ENCODE measurements around the gene NTF3. TPM values are rescaled to one million over a fixed set of nuclear protein-coding genes. Genes with fewer than 3 reads are reported as not detected.

Gene NTF3
- total RNA-seq, 3 donors from 2014 or later (not counting 1 experiment from before 2014, with no cell fraction given) = not detected

GRCh38 chr12:5437182-5437583 lies 5.3 kb downstream of the NTF3 start:
- DNase-seq (no peak), ATAC-seq (no peak)
- intact Hi-C loops (cut with micrococcal nuclease) = no loop called here
- H3K4me1 ChIP-seq (ENCODE audit: control insufficient read depth, insufficient read depth, low read length) = peaks cover 3% of the 10 kb centered on the region
- no peaks in the 10 kb centered on the region for H3K9me3 ChIP-seq (ENCODE audit: control insufficient read depth, insufficient read depth, low read length)
- Mint-ChIP-seq H3K9me3 (no peaks in the 10 kb centered on the region), H3K27me3 (ENCODE audit: low read depth in 2 of 2) (peaks cover 21 to 30% of the 10 kb centered on the region in 2 donors), H3K36me3 (no peaks in the 10 kb centered on the region), H3K4me1 (peaks cover 0 to 5% of the 10 kb centered on the region in 2 donors), H3K4me3 (no peak overlapping the region), H3K27ac (no peak overlapping the region)
- no peak overlapping the region for H3K4me3 ChIP-seq (ENCODE audit: low read length)
- 90% methylated on average over 4 of the region's 4 CpGs for WGBS (ENCODE audit: insufficient coverage)
- no peaks in the 10 kb centered on the region for H3K36me3 ChIP-seq (ENCODE audit: control insufficient read depth, insufficient read depth, low read length)
- TF ChIP-seq CTCF (IDR thresholded peaks at IDR 0.05) = no peak
- peaks cover 19% of the 10 kb centered on the region for H3K27me3 ChIP-seq (ENCODE audit: control insufficient read depth, insufficient read depth, low read length)
- no peak overlapping the region for H3K27ac ChIP-seq (ENCODE audit: low read length)

- no peak overlapping the region for H3K4me3 Mint-ChIP-seq
- Histone ChIP-seq H3K27me3 (ENCODE audit: control insufficient read depth, insufficient read depth, low read length) (peaks cover 17% of the 10 kb centered on the region), H3K36me3 (ENCODE audit: control insufficient read depth, insufficient read depth, low read length) (no peaks in the 10 kb centered on the region), H3K4me3 (ENCODE audit: low read length) (no peak overlapping the region), H3K4me1 (ENCODE audit: control insufficient read depth, insufficient read depth, low read length) (no peaks in the 10 kb centered on the region), H3K27ac (ENCODE audit: low read length) (no peak overlapping the region), H3K9me3 (ENCODE audit: control insufficient read depth, insufficient read depth, low read length) (no peaks in the 10 kb centered on the region)
- peaks cover 0 to 1% of the 10 kb centered on the region in 2 donors for H3K4me1 Mint-ChIP-seq
- intact Hi-C loops (cut with micrococcal nuclease) = no loop called here
- 21% methylated on average over 11 of the region's 11 CpGs for WGBS (ENCODE audit: insufficient coverage)
- H3K27ac Mint-ChIP-seq = no peak overlapping the region
- DNase-seq (no peak), ATAC-seq (no peak)
- H3K9me3 Mint-ChIP-seq = no peaks in the 10 kb centered on the region
- TF ChIP-seq CTCF (IDR thresholded peaks at IDR 0.05) = no peak
- no peaks in the 10 kb centered on the region for H3K36me3 Mint-ChIP-seq
- H3K27me3 Mint-ChIP-seq (ENCODE audit: low read depth in 2 of 2) = peaks cover 17 to 34% of the 10 kb centered on the region in 2 donors
Measured at GRCh38 chr12:5437589-5437988, 5.7 kb downstream of the NTF3 start.

GRCh38 chr12:5438671-5439200 lies 6.8 kb downstream of the NTF3 start:
- no peaks in the 10 kb centered on the region for H3K4me1 ChIP-seq (ENCODE audit: control insufficient read depth, insufficient read depth, low read length)
- DNase-seq (no peak), ATAC-seq (no peak)
- no peaks in the 10 kb centered on the region for H3K36me3 Mint-ChIP-seq
- H3K9me3 ChIP-seq (ENCODE audit: control insufficient read depth, insufficient read depth, low read length) = no peaks in the 10 kb centered on the region
- no peaks in the 10 kb centered on the region for H3K9me3 Mint-ChIP-seq
- WGBS (ENCODE audit: insufficient coverage) = 58% methylated on average over 4 of the region's 4 CpGs
- H3K27me3 ChIP-seq (ENCODE audit: control insufficient read depth, insufficient read depth, low read length) = peaks cover 10% of the 10 kb centered on the region
- no peaks in the 10 kb centered on the region for H3K36me3 ChIP-seq (ENCODE audit: control insufficient read depth, insufficient read depth, low read length)
- no peak overlapping the region for H3K4me3 Mint-ChIP-seq
- intact Hi-C loops (cut with micrococcal nuclease) = no loop called here
- H3K27ac ChIP-seq (ENCODE audit: low read length) = no peak overlapping the region
- no peak overlapping the region for H3K27ac Mint-ChIP-seq
- TF ChIP-seq CTCF (IDR thresholded peaks at IDR 0.05) = no peak
- H3K27me3 Mint-ChIP-seq (ENCODE audit: low read depth in 2 of 2) = peaks cover 10 to 35% of the 10 kb centered on the region in 2 donors
- no peaks in the 10 kb centered on the region for H3K4me1 Mint-ChIP-seq
- no peak overlapping the region for H3K4me3 ChIP-seq (ENCODE audit: low read length)

GRCh38 chr12:5439371-5439771 lies 7.5 kb downstream of the NTF3 start:
- no peak for DNase-seq
- TF ChIP-seq CTCF (IDR thresholded peaks at IDR 0.05) = no peak
- intact Hi-C loops (cut with micrococcal nuclease) = no loop called here
- ATAC-seq = no peak
- Histone ChIP-seq H3K4me3 (ENCODE audit: low read length) (no peak overlapping the region), H3K4me1 (ENCODE audit: control insufficient read depth, insufficient read depth, low read length) (no peaks in the 10 kb centered on the region), H3K9me3 (ENCODE audit: control insufficient read depth, insufficient read depth, low read length) (no peaks in the 10 kb centered on the region), H3K36me3 (ENCODE audit: control insufficient read depth, insufficient read depth, low read length) (no peaks in the 10 kb centered on the region), H3K27me3 (ENCODE audit: control insufficient read depth, insufficient read depth, low read length) (peaks cover 4% of the 10 kb centered on the region), H3K27ac (ENCODE audit: low read length) (no peak overlapping the region)
- WGBS (ENCODE audit: insufficient coverage) = 86% methylated on average over 4 of the region's 4 CpGs
- Mint-ChIP-seq H3K9me3 (no peaks in the 10 kb centered on the region), H3K27ac (no peak overlapping the region), H3K4me1 (no peaks in the 10 kb centered on the region), H3K4me3 (no peak overlapping the region), H3K27me3 (ENCODE audit: low read depth in 2 of 2) (peaks cover 10 to 41% of the 10 kb centered on the region in 2 donors), H3K36me3 (no peaks in the 10 kb centered on the region)

All from natural killer cell (primary cell).